Activated CD8-positive, alpha-beta T cell treated with anti-CD3 and anti-CD28 coated beads for 36 hours (primary cell): ENCODE results near the gene POU2F2. TPM values are rescaled to one million over a fixed set of nuclear protein-coding genes. Genes with fewer than 3 reads are reported as not detected.

Source experiments
- ATAC-seq: fragments of 200-7000 bp; cut with Tn5 transposase; one replicate; pipeline ENCODE4 v1.10.0; 2021; ENCODE audit warnings: mild to moderate bottlenecking, moderate library complexity
- CTCF ChIA-PET: fragments of 350-600 bp; sonication (Branson Sonifier 250); formaldehyde crosslinking; loops from one replicate; lab custom pipeline; 2021; ENCODE audit warnings: antibody characterized with exemption; lab: Charles Lee
- POLR2A ChIA-PET: fragments of 350-600 bp; sonication (Branson Sonifier 250); formaldehyde crosslinking; loops from one replicate; lab custom pipeline; 2021; ENCODE audit warnings: antibody characterized with exemption; lab: Charles Lee
- DNase-seq: peaks from one replicate; pipeline ENCODE4 v3.0.0-alpha.2; 2020
- H3K27ac Mint-ChIP-seq: one replicate; pipeline ENCODE4 v1.8.0; 2021; ENCODE audit warnings: mild to moderate bottlenecking, mixed read lengths
- H3K27me3 Mint-ChIP-seq: one replicate; pipeline ENCODE4 v1.8.0; 2021; ENCODE audit warnings: mixed read lengths
- H3K36me3 Mint-ChIP-seq: one replicate; pipeline ENCODE4 v1.8.0; 2021; ENCODE audit warnings: low read depth, mixed read lengths
- H3K4me1 Mint-ChIP-seq: one replicate; pipeline ENCODE4 v1.8.0; 2021; ENCODE audit warnings: low read depth, mixed read lengths
- H3K4me3 Mint-ChIP-seq: one replicate; pipeline ENCODE4 v1.8.0; 2021; ENCODE audit warnings: mild to moderate bottlenecking, moderate library complexity, mixed read lengths
- H3K9me3 Mint-ChIP-seq: one replicate; pipeline ENCODE4 v1.8.0; 2021; ENCODE audit warnings: mixed read lengths
- intact Hi-C: fragments of 100-400 bp; cut with micrococcal nuclease; formaldehyde crosslinking; loops from one replicate; pipeline ENCODE4 v1.10.0; 2022
- total RNA-seq, 2 experiments: library from RNA; stranded (reverse); gene quantifications; one replicate each; pipeline ENCODE4 v1.2.3, GENCODE V29; 2021
- TF ChIP-seq, protein P1 (sequence below): fragments of 200-600 bp; IDR thresholded peaks from one replicate; pipeline ENCODE4 v1.8.0; 2022; ENCODE audit warnings: antibody characterized with exemption, mild to moderate bottlenecking

The POU2F2 gene
- total RNA-seq, 2 experiments from 2014 or later, result 37.7 to 40.7 TPM

DNA sequence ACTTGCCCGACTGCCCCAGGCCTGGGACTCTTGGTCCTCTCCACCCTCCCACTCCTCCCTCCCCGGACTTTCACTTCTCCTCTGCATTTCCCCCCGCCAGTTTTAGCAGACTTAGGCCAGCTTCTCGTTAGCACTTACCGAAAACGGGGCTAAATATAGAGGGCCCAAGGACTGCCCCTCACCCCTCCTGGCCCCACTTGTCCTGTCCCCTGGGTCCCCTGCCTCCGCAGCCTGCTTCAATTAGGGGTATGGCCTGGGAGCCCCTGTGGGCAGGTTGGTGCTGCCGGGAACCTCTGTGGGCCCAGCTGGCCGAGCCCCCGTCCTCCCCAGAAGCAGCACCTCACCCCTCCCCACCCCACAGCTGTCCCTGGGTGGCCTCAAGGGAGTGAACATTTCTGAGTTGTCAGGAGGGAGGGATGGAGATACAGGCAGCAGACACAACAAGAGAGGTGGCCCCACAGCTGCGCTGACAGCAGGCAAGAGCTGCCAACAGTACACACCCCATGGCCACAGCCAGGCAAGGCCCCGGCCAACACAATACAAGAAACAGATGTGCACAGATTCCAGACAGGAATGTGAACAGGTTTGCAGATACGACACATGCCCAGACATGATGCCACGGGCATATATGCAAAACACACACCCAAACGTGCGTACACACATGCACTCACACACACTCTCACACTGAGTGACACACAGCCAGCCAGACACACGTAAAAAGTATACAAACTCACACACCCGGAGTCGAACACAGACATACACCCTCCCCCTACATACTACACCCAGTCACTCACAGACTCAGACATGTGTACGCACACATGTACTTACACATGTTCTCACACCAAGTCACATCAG lies 2.6 kb downstream of the POU2F2 start:
- H3K4me1 Mint-ChIP-seq, result peaks cover 60% of the 10 kb centered on the region
- H3K9me3 Mint-ChIP-seq, result peaks cover under 1% of the 10 kb centered on the region
- POLR2A ChIA-PET, result interaction anchor here (0.7 to 1.5 kb wide), 3 partner anchors 11 to 45 kb away, joined by 3 read pairs; no protein-coding TSS in a partner anchor
- peak overlapping the region; percentile 74 for H3K27ac Mint-ChIP-seq
- DNase-seq, result no peak
- H3K27me3 Mint-ChIP-seq, result no peaks in the 10 kb centered on the region
- CTCF ChIA-PET, result interaction anchor here (1.3 to 3.7 kb wide), 3 partner anchors 21 to 150 kb away, joined by 3 to 18 read pairs (median 3); no protein-coding TSS in a partner anchor
- no peak for ATAC-seq
- intact Hi-C loops, result loop anchor here (10.0 kb wide), 1 partner anchor 155 kb away; no protein-coding TSS in a partner anchor
- TF ChIP-seq, protein P1, sequence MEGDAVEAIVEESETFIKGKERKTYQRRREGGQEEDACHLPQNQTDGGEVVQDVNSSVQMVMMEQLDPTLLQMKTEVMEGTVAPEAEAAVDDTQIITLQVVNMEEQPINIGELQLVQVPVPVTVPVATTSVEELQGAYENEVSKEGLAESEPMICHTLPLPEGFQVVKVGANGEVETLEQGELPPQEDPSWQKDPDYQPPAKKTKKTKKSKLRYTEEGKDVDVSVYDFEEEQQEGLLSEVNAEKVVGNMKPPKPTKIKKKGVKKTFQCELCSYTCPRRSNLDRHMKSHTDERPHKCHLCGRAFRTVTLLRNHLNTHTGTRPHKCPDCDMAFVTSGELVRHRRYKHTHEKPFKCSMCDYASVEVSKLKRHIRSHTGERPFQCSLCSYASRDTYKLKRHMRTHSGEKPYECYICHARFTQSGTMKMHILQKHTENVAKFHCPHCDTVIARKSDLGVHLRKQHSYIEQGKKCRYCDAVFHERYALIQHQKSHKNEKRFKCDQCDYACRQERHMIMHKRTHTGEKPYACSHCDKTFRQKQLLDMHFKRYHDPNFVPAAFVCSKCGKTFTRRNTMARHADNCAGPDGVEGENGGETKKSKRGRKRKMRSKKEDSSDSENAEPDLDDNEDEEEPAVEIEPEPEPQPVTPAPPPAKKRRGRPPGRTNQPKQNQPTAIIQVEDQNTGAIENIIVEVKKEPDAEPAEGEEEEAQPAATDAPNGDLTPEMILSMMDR, result no peak
- H3K36me3 Mint-ChIP-seq, result peaks cover 8% of the 10 kb centered on the region
- peak overlapping the region; percentile 78 for H3K4me3 Mint-ChIP-seq

DNA sequence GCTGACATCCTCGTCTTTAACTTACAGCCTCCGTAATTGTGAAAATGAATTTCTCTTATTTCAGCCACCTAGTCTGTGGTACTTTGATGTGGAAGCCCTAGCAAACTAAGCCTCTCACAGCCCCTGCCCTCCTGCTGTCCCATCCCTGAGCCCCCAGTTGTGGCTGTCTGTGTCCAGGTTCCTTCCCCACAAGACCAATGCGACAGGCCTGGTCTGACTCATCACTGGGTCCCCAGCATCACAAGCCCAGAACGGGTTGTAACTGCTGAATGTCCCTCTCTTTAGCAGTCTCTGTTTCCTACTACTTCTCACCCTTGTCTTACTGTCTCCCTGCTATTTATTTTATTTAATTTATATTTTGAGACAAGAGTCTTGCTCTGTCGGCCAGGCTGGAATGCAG lies 5.7 kb downstream of the POU2F2 start:
- ATAC-seq (no peak), DNase-seq (peak; percentile 33)
- Mint-ChIP-seq H3K9me3 (peaks cover 2% of the 10 kb centered on the region), H3K27me3 (no peaks in the 10 kb centered on the region), H3K4me1 (peaks cover 73% of the 10 kb centered on the region), H3K36me3 (peaks cover 25% of the 10 kb centered on the region), H3K4me3 (no peak overlapping the region), H3K27ac (peak overlapping the region; percentile 79)
- TF ChIP-seq, protein P1, result no peak
- intact Hi-C loops, result no loop called here
- CTCF ChIA-PET, result interaction anchor here (1.3 to 3.7 kb wide), 2 partner anchors 16 to 18 kb away, joined by 5 to 18 read pairs; no protein-coding TSS in a partner anchor
- POLR2A ChIA-PET, result interaction anchor here (1.0 kb wide), 1 partner anchor 16 kb away, joined by 3 read pairs; no protein-coding TSS in a partner anchor

DNA sequence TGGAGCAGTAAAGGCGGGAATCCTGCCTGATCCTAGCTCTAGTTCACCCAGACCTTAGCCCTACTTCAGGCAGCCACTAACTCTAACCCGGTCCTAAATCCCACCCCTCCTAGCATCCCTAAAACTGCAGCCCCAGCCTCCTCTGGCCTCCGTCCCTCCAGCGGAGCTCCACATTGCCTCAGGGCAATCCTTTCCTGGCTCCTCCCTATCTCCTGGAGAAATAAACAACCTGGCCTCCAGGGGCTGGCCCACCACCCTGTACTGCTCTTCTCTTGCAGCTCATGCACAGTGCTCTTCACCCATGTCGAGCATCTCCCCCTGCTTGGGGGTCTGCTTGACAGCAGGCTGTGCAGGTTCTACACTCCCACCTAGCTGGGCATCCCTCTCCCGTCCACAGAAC lies 6.7 kb downstream of the POU2F2 start:
- Mint-ChIP-seq H3K4me1 (peaks cover 79% of the 10 kb centered on the region), H3K27me3 (no peaks in the 10 kb centered on the region), H3K9me3 (peaks cover 2% of the 10 kb centered on the region), H3K4me3 (no peak overlapping the region), H3K27ac (peak overlapping the region; percentile 0), H3K36me3 (peaks cover 31% of the 10 kb centered on the region)
- ATAC-seq, result no peak
- ChIA-PET CTCF (interaction anchor here (1.0 to 9.9 kb wide), 7 partner anchors 9 to 171 kb away, joined by 4 to 112 read pairs (median 6); no protein-coding TSS in a partner anchor), POLR2A (interaction anchor here (0.7 kb wide), 1 partner anchor 97 kb away, joined by 3 read pairs; no protein-coding TSS in a partner anchor)
- TF ChIP-seq, protein P1, result no peak
- no peak for DNase-seq
- intact Hi-C loops, result no loop called here

DNA sequence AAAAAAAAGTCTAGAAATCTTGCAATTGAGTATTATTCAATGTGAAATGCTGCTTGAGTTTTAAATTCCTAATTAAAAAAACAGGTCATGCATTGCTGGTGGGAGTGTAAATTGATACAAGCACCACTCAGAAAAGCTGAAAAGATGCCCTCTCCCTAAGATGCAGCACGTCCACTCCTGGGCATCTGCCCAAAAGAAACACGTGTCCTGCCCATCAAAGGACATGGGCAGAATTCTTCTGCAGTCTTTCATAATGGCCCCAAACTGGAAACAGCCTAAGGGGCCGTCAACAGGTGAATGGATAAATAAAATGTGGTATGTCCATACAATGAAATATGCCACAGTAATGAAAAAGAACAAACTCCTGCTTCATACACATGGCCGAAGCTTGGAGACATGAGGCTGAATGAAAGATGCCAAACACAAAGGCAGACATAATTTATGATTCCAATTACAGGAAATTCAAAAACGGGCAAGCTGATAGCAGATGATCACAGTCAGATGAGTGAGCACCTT lies 7.8 kb downstream of the POU2F2 start:
- intact Hi-C loops, result no loop called here

More for the DNA sequence above, 7.8 kb downstream of the POU2F2 start:
- no peak overlapping the region for H3K4me3 Mint-ChIP-seq
- H3K9me3 Mint-ChIP-seq, result peaks cover 2% of the 10 kb centered on the region
- ATAC-seq (no peak), DNase-seq (no peak)
- peaks cover 72% of the 10 kb centered on the region for H3K4me1 Mint-ChIP-seq
- TF ChIP-seq, protein P1, result no peak
- ChIA-PET POLR2A (interaction anchor here (0.7 to 3.2 kb wide), 3 partner anchors 8 to 178 kb away, joined by 3 to 22 read pairs (median 8); partner anchors contain the start of genes PAFAH1B3, POU2F2, PRR19 and ZNF574), CTCF (interaction anchor here (0.6 to 9.9 kb wide), 12 partner anchors 8 to 172 kb away, joined by 3 to 112 read pairs (median 5); partner anchors contain the start of gene POU2F2)
- H3K36me3 Mint-ChIP-seq, result peaks cover 31% of the 10 kb centered on the region
- peak overlapping the region; percentile 67 for H3K27ac Mint-ChIP-seq
- no peaks in the 10 kb centered on the region for H3K27me3 Mint-ChIP-seq
